Urothelium cell line (cell line): Measurements from ENCODE around the gene QRFP.

Source experiments
- DNase-seq: peaks from one replicate; pipeline ENCODE4 v3.0.0; 2011; ENCODE audit warnings: low spot score, mixed read lengths
- FAIRE-seq: peaks from 2 replicates; lab custom pipeline; 2011; peaks lifted over from hg19 to GRCh38; lab: Jason Lieb, UNC

The QRFP gene

DNA sequence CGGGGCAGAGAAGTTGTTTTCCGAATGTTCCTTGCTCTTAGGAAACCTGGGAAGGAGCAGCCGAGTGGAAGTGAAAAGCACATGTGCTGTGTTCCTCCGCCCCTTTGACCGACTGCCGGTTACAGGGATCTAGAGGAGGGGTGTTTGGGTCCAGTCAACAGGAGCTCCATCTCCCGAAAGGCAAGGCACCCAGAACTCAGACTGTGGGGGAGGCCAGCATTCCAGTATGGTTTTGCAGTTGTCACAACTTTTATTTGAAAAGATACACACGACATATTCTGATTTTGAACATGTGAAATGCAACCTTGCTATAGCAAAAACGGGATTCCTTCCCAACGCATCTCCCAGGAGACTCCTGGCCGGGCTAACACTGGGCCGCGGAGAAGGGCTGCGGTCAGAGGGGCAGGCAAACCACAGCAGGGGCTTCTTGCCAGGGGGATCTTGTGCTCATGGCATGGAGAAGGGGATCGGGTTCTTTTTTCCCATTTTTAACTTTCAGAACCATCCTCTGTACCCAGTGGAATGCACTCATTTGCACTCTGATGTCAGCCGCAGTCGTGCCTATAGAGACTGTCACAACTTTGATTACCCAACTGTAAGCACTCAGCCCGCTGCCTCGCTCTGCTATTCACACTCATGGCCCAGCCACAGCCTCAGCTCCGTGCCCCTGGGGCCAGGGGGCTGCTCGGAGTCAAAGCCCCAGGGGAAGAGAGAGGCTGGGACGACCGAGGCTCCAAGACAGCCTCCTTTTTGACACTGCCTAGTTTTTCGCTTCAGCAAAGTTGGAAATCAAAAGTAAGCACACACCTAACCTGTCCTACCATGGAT is 3.9 kb downstream of the QRFP start:
- no peak for DNase-seq
- FAIRE-seq = no peak

DNA sequence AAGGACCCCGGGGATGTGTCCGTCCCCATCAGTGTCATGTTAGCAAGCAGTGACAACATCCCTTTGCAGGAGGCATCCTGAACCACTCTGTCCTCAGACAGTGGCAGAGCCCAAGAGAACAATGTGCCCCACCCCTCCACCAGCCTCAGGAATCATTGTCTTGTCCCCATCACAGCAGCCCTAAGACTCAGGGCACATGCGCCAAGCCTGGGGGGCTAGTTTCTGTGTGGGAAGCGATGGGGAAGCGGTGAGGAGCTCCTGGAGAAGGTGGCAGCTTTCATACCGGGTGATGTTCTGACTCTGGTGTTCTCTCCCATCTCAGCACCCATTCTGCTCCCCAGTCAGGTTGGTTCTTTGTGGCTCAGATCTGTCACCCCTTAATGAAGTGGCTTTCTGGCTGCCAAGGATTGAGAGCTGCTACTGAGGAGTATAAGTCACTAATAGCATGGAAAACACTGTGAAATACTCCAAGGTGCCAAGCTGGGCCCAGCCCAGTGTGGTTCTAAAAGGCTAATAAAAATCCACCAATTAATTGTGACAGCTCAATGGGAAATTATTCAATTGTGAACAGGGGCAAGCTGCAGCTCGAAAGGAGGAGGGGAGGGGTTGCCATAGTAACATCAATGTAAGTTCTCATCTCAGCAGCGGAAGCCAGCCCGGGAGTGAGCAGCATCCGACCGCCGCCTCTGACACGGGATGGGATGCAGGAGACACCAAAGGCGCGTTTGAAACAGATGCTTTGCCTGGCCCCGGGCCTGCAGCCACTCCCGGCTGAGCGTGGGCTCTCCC is 4.7 kb downstream of the QRFP start:
- FAIRE-seq = no peak
- DNase-seq = no peak

DNA sequence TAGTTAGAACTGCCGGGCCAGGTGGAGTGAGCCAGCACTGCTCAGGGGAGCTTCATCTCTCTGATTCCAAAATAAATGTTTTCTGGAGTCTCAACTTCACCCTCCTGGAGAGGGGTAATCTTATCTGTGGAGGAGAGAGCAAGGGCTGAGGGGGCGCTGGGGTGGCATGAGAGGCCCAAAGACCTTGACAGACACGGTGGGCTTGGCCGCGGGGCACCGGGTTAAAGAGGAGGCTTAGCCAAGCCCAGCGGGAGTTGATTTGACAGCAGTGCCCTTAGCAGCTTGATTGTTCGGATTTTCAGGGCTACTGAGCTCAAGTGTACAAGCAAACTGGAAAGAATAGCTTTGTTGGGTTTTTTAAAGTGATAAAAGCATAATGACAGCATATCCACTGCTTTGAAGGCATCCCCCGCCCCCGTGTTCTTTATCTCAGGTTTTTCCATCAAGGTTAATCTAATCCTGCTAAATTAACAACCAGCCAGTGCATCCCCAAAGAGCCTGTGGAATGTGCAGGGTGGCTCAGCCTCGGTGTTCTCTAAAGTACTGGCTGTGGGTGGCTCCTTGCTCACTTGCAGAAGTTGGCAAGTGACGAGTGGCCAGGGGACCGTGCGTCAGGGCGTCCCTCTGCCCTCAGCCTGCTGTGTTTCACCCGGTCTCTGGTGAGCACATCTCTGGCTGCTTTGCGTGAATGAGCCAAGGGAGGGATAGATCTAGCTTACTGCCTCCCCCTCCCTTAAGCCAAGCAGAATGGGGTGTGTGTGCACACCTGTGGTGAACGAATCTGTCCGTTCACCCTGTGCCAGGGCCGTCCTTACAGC is 5.5 kb downstream of the QRFP start:
- DNase-seq (no peak), FAIRE-seq (no peak)

DNA sequence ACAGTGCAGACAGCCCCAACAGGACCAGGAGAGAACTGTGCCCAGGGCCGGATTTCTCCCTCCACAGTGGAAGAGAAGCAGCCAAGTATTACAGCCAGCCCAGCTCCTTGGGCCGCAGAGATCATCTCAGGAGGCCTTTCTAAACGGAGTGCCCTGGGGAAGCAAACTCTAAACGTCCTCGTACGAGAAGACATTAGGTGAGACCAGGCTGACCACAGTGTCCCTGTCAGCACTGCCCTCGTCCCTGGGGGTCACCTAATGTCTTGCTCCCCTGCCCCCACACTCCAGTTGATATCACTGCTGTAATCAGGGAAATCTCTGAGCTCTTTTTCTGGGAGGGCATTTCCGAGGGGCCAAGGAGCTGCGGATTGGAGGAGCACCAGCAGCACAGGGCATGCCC is 6.5 kb downstream of the QRFP start:
- FAIRE-seq = no peak
- DNase-seq = no peak

DNA sequence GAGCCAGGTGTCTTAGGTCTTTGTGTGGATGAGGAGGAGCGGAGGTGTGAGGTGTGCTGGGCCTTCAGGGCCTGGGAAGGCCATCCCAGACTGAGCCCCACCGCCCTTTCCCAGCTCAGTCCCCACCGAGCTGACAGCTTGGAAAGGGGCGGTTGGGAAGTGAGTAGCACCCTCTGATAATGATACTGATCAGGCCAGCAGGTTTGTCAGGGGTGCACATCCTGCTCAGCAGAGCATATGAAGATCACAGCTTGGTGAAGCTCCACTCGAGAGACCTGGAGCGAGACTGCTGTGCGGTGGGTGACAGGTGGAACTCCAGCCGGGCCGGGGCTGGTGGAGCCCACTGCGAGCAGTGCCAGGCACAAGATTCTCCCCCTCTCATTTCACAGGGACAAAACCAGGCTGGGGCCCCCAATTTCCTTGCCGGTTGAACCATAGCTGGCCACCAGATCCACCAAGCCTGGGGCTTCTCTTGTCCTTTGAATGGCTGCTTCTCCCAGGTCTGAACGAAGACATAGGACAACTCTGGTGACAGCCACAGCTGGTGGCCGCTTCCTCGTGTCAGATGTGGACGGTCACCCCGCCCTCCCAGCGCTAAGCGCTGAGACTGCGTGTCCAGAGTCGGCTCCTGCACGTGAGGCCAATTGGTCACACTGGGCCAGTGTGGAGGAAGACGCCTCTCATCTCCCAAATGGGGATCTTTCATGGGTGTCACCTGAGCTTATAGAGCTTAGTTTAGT is 8.3 kb downstream of the QRFP start:
- no peak for FAIRE-seq
- DNase-seq = no peak

DNA sequence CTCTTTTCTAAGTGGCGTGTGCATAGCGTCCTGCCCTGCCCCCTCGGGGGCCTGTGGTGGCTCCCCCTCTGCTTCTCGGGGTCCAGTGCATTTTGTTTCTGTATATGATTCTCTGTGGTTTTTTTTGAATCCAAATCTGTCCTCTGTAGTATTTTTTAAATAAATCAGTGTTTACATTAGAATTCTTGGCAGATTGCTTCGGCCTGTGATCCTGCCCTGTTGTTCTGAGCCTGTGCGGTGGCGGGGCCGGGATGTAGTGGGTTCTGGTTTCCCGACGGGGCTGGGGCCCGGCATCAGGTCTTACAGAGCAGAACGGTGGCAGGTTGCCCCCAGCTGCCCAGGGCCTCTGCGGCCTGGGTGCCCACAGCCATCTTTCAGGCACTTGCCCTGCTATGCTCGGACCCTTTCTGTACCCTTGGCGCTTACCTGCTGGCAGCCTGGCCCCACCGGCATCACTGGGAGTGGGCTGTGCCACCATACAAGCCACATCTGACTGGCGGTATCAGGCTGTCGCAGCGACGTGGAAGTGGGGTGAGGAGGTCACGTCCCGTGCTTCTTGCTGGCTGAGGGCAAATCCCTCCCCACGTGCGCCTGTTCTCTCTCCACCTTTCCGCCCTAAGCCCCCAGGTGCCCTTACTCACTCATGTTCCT is 9.0 kb downstream of the QRFP start:
- no peak for DNase-seq
- FAIRE-seq = no peak

DNA sequence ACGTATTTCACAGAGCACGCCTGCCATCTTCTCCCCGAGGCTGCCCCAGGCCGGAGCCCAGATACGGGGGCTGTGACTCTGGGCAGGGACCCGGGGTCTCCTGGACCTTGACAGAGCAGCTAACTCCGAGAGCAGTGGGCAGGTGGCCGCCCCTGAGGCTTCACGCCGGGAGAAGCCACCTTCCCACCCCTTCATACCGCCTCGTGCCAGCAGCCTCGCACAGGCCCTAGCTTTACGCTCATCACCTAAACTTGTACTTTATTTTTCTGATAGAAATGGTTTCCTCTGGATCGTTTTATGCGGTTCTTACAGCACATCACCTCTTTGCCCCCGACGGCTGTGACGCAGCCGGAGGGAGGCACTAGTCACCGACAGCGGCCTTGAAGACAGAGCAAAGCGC is 9.6 kb downstream of the QRFP start:
- FAIRE-seq (no peak), DNase-seq (no peak)

DNA sequence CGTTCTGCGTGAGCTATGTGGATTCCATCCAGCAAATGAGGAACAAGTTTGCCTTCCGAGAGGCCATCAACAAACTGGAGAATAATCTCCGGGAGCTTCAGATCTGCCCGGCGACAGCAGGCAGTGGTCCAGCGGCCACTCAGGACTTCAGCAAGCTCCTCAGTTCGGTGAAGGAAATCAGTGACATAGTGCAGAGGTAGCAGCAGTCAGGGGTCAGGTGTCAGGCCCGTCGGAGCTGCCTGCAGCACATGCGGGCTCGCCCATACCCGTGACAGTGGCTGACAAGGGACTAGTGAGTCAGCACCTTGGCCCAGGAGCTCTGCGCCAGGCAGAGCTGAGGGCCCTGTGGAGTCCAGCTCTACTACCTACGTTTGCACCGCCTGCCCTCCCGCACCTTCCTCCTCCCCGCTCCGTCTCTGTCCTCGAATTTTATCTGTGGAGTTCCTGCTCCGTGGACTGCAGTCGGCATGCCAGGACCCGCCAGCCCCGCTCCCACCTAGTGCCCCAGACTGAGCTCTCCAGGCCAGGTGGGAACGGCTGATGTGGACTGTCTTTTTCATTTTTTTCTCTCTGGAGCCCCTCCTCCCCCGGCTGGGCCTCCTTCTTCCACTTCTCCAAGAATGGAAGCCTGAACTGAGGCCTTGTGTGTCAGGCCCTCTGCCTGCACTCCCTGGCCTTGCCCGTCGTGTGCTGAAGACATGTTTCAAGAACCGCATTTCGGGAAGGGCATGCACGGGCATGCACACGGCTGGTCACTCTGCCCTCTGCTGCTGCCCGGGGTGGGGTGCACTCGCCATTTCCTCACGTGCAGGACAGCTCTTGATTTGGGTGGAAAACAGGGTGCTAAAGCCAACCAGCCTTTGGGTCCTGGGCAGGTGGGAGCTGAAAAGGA is 10.9 kb downstream of the QRFP start:
- DNase-seq (no peak), FAIRE-seq (no peak)

DNA sequence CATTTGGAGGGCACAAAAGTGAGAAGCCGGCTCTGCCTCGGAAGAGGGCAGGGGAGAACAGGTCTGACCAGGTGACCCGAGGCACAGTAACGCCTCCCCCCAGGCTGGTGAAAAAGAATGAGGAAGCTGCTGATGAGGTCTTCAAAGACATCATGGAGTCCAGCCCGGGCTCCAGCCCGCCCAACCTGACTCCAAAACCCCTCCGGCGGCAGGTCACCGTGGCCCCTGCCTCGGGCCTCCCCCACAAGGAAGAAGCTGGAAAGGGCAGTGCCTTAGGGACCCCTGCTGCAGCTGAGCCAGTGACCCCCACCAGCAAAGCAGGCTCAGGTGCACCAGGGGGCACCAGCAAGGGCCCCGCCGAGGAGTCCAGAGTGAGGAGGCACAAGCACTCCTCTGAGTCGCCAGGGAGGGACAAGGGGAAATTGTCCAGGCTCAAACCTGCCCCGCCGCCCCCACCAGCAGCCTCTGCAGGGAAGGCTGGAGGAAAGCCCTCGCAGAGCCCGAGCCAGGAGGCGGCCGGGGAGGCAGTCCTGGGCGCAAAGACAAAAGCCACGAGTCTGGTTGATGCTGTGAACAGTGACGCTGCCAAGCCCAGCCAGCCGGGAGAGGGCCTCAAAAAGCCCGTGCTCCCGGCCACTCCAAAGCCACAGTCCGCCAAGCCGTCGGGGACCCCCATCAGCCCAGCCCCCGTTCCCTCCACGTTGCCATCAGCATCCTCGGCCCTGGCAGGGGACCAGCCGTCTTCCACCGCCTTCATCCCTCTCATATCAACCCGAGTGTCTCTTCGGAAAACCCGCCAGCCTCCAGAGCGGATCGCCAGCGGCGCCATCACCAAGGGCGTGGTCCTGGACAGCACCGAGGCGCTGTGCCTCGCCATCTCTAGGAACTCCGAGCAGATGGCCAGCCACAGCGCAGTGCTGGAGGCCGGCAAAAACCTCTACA is 11.8 kb downstream of the QRFP start:
- FAIRE-seq (no peak), DNase-seq (no peak)

DNA sequence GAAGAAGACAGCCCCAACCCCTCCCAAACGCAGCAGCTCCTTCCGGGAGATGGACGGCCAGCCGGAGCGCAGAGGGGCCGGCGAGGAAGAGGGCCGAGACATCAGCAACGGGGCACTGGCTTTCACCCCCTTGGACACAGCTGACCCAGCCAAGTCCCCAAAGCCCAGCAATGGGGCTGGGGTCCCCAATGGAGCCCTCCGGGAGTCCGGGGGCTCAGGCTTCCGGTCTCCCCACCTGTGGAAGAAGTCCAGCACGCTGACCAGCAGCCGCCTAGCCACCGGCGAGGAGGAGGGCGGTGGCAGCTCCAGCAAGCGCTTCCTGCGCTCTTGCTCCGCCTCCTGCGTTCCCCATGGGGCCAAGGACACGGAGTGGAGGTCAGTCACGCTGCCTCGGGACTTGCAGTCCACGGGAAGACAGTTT is 12.5 kb downstream of the QRFP start:
- DNase-seq (no peak), FAIRE-seq (no peak)

DNA sequence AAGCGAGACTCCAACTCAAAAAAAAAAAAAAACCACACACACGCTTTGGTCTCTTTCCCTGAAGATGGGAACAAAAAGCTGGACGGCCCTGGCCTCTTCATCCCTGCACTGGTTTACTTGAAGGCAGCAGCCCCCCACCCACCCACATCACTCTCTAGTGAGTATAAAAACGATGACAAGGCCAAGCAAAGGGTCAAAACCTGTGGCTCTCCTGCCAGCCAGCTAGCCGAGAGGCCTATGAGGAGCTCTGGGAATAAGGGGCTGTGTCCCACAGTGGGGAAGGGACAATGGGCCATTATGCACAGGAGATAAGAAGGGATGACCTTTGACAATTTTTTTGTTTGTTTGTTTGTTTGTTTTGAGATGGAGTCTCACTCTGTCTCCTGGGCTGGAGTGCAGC is 13.1 kb downstream of the QRFP start:
- no peak for FAIRE-seq
- DNase-seq = no peak

DNA sequence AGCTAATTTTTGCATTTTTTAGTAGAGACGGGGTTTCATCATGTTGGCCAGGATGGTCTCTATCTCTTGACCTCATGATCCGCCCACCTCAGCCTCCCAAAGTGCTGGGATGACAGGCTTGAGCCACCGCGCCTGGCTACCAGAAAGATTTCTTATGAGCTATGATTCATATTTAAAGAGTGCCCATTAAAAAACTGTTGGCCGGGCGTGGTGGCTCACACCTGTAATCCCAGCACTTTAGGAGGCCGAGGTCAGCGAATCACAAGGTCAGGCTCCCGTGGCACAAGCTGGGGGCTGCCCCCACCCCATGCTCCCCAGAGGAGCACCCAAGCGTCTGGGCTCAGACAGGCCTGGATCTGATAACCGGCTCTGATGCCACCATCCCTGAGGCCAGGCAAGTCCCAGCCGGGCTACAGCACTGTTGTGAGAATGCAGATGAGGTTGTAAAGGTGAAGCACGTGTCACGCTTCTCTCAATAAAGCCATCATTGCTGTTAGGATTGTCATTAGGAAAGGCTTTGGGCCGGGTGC is 13.9 kb downstream of the QRFP start:
- DNase-seq = no peak
- no peak for FAIRE-seq

DNA sequence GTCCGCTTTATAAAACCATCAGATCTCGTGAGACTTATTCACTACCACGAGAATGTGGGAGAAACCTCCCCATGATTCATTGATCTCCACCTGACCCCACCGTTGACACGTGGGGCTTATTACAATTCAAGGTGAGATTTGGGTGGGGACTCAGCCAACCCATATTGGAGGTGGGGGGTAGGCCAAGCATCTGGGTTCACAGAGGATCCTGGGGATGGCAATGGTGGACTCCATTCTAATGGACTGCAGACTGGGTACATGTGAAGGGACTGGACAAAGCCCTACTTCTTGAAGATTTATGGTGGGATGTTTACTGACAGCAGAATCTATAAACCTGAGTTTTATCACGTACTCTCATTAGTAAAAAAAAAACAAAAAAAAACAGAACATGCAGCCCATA is 15.1 kb downstream of the QRFP start:
- DNase-seq = no peak
- FAIRE-seq = no peak

DNA sequence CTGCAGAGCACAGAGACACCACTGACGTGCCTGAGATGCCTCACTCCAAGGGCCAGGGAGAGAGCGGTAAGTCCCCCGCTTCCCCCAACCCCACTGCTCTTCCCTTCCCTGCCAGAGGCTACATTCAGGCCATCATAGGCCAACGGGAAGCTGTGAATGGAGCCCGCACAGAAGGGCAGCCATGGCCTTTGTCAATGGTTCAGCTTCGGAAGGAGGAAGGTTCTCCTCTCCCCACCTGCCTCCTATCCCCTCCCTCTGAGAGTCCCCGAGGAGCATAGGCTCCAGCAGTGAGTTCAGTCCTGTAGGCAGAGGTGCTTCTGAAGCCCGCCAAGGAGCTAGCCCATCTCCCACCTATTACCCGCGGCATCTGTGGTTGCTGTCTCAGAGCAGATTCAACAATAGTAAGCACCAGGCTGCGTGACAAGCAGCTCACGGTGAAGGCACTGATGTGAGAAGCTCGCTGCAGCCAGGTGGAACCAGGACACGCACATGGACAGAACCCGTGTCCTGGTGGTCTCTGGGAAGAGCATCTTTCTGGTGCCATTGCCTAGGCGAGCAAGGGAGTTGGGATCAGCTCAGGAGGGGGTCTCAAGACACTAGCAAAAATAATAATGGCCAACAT is 15.9 kb downstream of the QRFP start:
- no peak for FAIRE-seq
- DNase-seq = no peak

DNA sequence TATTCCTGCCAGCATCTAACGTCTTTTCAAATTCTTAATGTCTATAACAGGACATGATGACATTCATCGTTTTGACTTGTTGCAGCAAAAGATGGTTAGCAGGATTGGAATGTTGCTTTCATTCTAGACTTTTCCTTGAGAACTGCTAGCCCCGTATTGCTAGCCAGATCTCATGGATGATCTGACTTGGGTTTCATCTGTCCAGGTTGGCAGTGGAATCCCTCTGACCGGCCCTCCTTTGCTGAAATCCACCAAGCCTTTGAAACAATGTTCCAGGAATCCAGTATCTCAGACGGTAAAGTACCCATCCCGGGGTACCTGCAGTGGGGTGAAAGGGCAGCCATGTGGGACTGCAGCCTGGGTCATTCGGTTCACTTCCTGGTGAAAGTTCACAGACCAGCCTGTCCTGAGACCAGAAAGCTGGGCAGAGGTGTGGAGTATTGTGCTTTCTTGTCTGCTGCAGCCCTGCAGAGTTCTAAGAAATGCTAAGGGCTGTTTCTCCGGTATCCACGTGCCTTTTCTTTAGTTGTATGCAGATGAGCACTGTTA is 16.7 kb downstream of the QRFP start:
- no peak for DNase-seq
- no peak for FAIRE-seq

DNA sequence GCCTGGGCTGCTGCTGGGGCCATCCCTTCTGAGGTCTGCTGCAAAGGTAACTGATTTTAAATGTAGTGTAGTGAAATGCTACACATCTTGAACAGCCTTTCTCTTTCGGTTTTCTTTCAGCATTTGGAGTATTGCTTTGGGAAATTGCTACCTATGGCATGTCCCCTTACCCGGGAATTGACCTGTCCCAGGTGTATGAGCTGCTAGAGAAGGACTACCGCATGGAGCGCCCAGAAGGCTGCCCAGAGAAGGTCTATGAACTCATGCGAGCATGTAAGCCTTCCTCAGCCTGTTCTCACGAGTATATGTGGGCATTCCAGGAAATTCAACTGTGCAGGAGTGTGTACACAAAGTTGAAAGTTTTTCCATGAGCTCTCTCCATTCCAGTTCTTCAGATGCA is 18.3 kb downstream of the QRFP start:
- FAIRE-seq (no peak), DNase-seq (no peak)

DNA sequence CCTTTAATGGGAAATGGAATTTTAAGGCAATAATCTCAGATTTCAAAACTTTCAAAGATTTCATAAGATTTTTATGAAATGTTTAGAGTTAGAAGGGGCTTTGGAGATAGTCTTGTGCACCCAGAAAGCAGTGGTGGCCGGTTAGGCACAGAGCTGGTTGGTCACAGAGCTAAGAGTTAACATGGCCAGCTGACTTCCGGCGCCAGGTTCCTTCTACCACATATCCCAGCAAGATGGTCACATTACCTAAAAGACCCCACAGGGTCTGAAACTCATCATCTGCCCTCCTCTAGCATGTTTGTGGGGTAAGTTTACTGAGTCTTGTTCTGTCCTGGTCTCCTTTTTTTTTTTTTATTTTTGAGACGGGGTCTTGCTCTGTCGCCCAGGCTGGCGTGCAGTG is 19.3 kb downstream of the QRFP start:
- FAIRE-seq (no peak), DNase-seq (no peak)
